Ishikawa (cell line): ENCODE data around the gene NRCAM.
A peak's percentile ranks its signal among the peaks of the same experiment; 100 is the strongest.

ENCODE experiments used
- CEBPB ChIP-seq: IDR thresholded peaks from 2 replicates; pipeline ENCODE4 v1.6.1; 2012
- CREB1 ChIP-seq: IDR thresholded peaks from 2 replicates; pipeline ENCODE4 v1.6.1; 2012; ENCODE audit warnings: low read depth
- EGR1 ChIP-seq: IDR thresholded peaks from 2 replicates; pipeline ENCODE4 v1.6.1; 2012
- EP300 ChIP-seq: IDR thresholded peaks from 2 replicates; pipeline ENCODE4 v1.6.1; 2012; ENCODE audit warnings: borderline replicate concordance
- FOXM1 ChIP-seq: IDR thresholded peaks from 2 replicates; pipeline ENCODE4 v1.6.1; 2012; ENCODE audit warnings: low read depth, borderline replicate concordance
- MAX ChIP-seq: IDR thresholded peaks from 2 replicates; pipeline ENCODE4 v1.6.1; 2012
- NFIC ChIP-seq: IDR thresholded peaks from 2 replicates; pipeline ENCODE4 v1.6.1; 2012
- RAD21 ChIP-seq: IDR thresholded peaks from 2 replicates; pipeline ENCODE4 v1.6.1; 2012; ENCODE audit warnings: low read depth
- REST ChIP-seq: IDR thresholded peaks from 2 replicates; pipeline ENCODE4 v1.6.1; 2012; ENCODE audit warnings: low read depth, mild to moderate bottlenecking
- TAF1 ChIP-seq: IDR thresholded peaks from 2 replicates; pipeline ENCODE4 v1.6.1; 2012; ENCODE audit warnings: low read depth, mild to moderate bottlenecking
- TCF12 ChIP-seq: IDR thresholded peaks from 2 replicates; pipeline ENCODE4 v1.6.1; 2012; ENCODE audit warnings: low read depth
- TEAD4 ChIP-seq: IDR thresholded peaks from 2 replicates; pipeline ENCODE4 v1.6.1; 2012
- USF1 ChIP-seq: IDR thresholded peaks from 2 replicates; pipeline ENCODE4 v1.6.1; 2012
- YY1 ChIP-seq: IDR thresholded peaks from 2 replicates; pipeline ENCODE4 v1.6.1; 2012; ENCODE audit warnings: low read depth
- ZBTB7A ChIP-seq: IDR thresholded peaks from 2 replicates; pipeline ENCODE4 v1.6.1; 2012; ENCODE audit warnings: low read depth

Gene NRCAM

DNA sequence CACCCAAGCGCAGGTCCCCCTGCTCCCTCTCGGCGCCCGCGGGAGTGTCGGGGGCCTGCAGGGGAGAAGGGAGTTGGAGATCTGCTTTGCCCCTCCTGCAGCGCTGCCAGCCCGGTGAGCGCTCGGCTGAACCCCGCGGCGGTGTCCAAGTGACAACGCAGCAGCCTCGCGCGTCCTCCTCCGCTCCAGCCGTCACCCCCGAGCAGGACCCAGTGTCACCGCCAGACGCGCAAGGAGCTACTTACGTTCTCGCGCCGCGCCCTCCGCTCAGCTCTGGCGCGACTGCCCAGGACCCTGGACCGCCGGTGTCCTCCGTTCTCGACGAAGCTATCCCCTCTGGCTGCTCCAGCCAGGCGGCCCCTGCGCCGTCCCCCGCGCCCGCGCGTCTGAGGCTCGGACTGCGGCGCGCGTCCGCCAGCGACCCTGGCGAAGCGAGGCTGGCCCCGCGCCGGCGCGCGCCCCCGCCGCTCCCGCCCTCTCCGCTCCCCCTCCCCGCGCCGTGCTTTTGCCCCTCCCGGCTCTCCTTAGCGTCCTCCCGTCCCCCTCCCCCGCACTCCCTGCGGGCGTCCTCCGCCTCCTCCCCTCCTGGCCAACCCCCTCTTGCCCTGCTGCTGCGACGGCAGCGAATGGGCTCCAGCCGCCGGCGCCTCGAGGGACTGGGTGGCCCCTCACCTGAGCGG is at the start of gene NRCAM:
NRCAM (minus strand) TSS at position 439 of the 680 bp plus-strand sequence. CDS start 216,372 bp downstream, outside the sequence.
- TF ChIP-seq MAX (peak; percentile 2; the same call in 1 of the 2 replicates), EGR1 (peak; percentile 88), TAF1 (no peak)

DNA sequence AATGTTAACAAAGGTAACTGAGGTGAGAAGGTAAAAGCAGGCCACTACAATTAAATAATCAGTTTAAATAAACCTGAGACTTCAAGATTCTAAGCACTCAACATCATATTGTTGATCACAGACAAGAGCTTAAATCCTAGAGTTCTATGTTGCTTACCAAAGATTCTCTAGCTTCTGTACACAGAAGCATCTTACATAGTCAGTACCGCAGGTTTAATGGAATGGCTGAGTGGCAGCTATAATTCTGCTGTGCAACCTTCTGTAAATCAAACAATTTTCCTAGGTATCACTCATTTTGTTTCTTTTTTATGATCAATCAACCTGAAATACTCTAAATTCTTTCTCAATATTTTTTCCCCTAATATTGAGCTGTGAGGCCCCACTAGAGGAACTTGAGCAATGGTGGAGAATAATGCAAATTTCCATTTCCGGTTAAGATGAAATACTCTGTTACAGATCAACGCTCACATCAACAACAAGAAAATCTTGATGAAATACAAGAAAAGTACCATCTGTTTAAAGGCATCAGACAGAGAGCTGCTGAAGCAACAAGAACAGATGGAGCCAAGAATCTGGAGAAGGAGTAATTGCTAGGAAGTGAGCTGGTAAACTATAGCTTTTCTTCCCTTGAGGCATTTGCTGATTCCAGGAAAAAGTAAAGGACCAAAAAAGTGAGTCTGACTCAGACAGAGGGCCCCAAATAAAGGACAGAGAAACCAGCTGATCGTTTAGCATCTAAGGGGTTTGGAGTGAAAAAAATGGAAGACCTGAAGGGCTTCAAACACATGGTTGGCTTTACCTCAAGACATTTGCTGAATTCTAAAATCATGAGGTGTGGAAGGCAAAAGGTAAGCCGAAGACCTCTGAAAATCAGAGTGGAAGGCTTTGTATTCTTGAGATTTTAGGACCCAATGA is 47.1 kb upstream of the NRCAM start:
- TF ChIP-seq YY1, result no peak
- TF ChIP-seq CEBPB, result no peak
- no peak for TF ChIP-seq USF1
- no peak for TF ChIP-seq CREB1
- TF ChIP-seq REST, result no peak
- TF ChIP-seq RAD21, result no peak
- TF ChIP-seq FOXM1, result no peak
- no peak for TF ChIP-seq TEAD4
- no peak for TF ChIP-seq ZBTB7A
- TF ChIP-seq MAX, result no peak
- no peak for TF ChIP-seq EGR1
- TF ChIP-seq NFIC, result no peak
- no peak for TF ChIP-seq TAF1
- no peak for TF ChIP-seq EP300
- no peak for TF ChIP-seq TCF12

GRCh38 chr7:108499566-108499965 is 43.3 kb upstream of the NRCAM start:
- TF ChIP-seq TCF12 (no peak), ZBTB7A (no peak), CEBPB (no peak), REST (no peak), TEAD4 (no peak), CREB1 (no peak), MAX (no peak), TAF1 (no peak), NFIC (no peak)

- TF ChIP-seq USF1 (no peak), TAF1 (no peak), MAX (no peak), REST (no peak), ZBTB7A (no peak), YY1 (no peak), EP300 (no peak), FOXM1 (no peak), NFIC (no peak), CREB1 (no peak), TCF12 (no peak), RAD21 (no peak), CEBPB (no peak)
Measured at GRCh38 chr7:108498481-108498880, 42.2 kb upstream of the NRCAM start.
